Body of pancreas (tissue), 4 donors: ENCODE data around the gene NET1. TPM values are rescaled to one million over a fixed set of nuclear protein-coding genes. Genes with fewer than 3 reads are reported as not detected.
A peak's percentile ranks its signal among the peaks of the same experiment; 100 is the strongest.

Experiments used
- ATAC-seq: fragments of 150-250 bp; one replicate; pipeline ENCODE4 v1.9.1; 2016
- DNase-seq, 4 donors: peaks; one replicate each; pipeline ENCODE4 v3.0.0-alpha.2; 2019
- H3K27ac ChIP-seq, 4 donors: fragments of 200-600 bp; sonication (generic); 1 replicate in 3 of 4; 2 replicates in 1 of 4; pipeline versions ENCODE4 v1.5.1 to v1.6.1; 2016 to 2019; ENCODE audit warnings: mild to moderate bottlenecking in 1 of 4, mixed read lengths in 1 of 4, moderate library complexity in 1 of 4
- H3K27me3 ChIP-seq, 2 donors: fragments of 200-600 bp; sonication (generic); one replicate each; pipeline ENCODE4 v1.6.0; 2016; ENCODE audit warnings: mild to moderate bottlenecking in 1 of 2
- H3K36me3 ChIP-seq, 2 donors: fragments of 200-600 bp; sonication (generic); replicated peaks in 1 of 2; 2 replicates each; pipeline ENCODE4 v1.5.1; 2016; ENCODE audit warnings: low read depth in 2 of 2; ENCODE audit not compliant: insufficient read depth in 1 of 2
- H3K4me1 ChIP-seq: fragments of 200-600 bp; sonication (generic); one replicate; pipeline ENCODE4 v1.6.0; 2016
- H3K4me3 ChIP-seq, 2 donors: fragments of 200-600 bp; sonication (generic); 1 replicate in 1 of 2; 2 replicates in 1 of 2; pipeline ENCODE4 v1.5.1; 2016 to 2019
- H3K9me3 ChIP-seq, 3 donors: fragments of 200-600 bp; sonication (generic); 1 replicate in 2 of 3; 2 replicates in 1 of 3; pipeline ENCODE4 v1.5.1; 2016
- CTCF ChIP-seq, 7 experiments: fragments of 450-650 bp in 4 of 7; fragments of 200-600 bp in 3 of 7; sonication (generic) in 3 of 7; IDR thresholded peaks; one replicate each; pipeline ENCODE4 v1.5.1; 2016 to 2019; ENCODE audit warnings: antibody characterized with exemption in 7 of 7
- POLR2A ChIP-seq, 3 donors: fragments of 450-650 bp; IDR thresholded peaks; one replicate each; pipeline ENCODE4 v1.6.1; 2016; ENCODE audit warnings: antibody characterized with exemption in 3 of 3, mild to moderate bottlenecking in 2 of 3
- WGBS, 2 donors: methylation state at CpG; one replicate each; pipeline ENCODE4 v1.1.5; 2017; 5-methylcytosine and 5-hydroxymethylcytosine counted together
- intact Hi-C: fragments of 100-400 bp; cut with DNase I; formaldehyde crosslinking; loops from one replicate; pipeline ENCODE4 v1.15.1; 2023
- total RNA-seq, 2 donors: library from RNA; depleted of rRNA; stranded (reverse); fragments of >200 nt; gene quantifications; one replicate each; pipeline ENCODE4 v1.1.0, GENCODE V29; 2016

The NET1 gene
- total RNA-seq, 2 donors from 2014 or later: 37.9 to 70.3 TPM

- TF ChIP-seq CTCF (IDR thresholded peaks at IDR 0.05): no peak
- Histone ChIP-seq H3K4me1 (peaks cover 8% of the 10 kb centered on the region), H3K36me3 (no peaks in the 10 kb centered on the region), H3K4me3 (no peak overlapping the region), H3K9me3 (no peaks in the 10 kb centered on the region), H3K27ac (no peak overlapping the region), H3K27me3 (no peaks in the 10 kb centered on the region)
- 89 to 91% methylated on average over 12 of the region's 12 CpGs for whole genome bisulfite sequencing, 2 donors
- intact Hi-C loops: no loop called here
- ATAC-seq: no peak
- DNase-seq: peak in 1 of 4 donors; percentile 16
Observed at GRCh38 chr10:5396556-5397300, 15.6 kb upstream of the NET1 start.

GRCh38 chr10:5399332-5399731, 13.0 kb upstream of the NET1 start:
- Histone ChIP-seq H3K27me3 (no peaks in the 10 kb centered on the region), H3K27ac (peak overlapping the region in 2 of 4 donors; percentile 41 to 46), H3K4me1 (peaks cover 8% of the 10 kb centered on the region), H3K4me3 (no peak overlapping the region), H3K9me3 (no peaks in the 10 kb centered on the region), H3K36me3 (no peaks in the 10 kb centered on the region)
- ATAC-seq (peak; percentile 80), DNase-seq (peak; percentile 22 to 66 (median 47))
- TF ChIP-seq CTCF (IDR thresholded peaks at IDR 0.05): no peak
- no peak for TF ChIP-seq POLR2A (IDR thresholded peaks at IDR 0.05)
- intact Hi-C loops: no loop called here
- 24 to 28% methylated on average over 6 of the region's 6 CpGs for WGBS, 2 donors

- H3K27me3 ChIP-seq: no peaks in the 10 kb centered on the region
- no peak overlapping the region for H3K27ac ChIP-seq
- TF ChIP-seq CTCF (IDR thresholded peaks at IDR 0.05): no peak
- no peak for TF ChIP-seq POLR2A (IDR thresholded peaks at IDR 0.05)
- 83 to 84% methylated on average over 9 of the region's 9 CpGs for WGBS, 2 donors
- DNase-seq (no peak), ATAC-seq (no peak)
- H3K4me1 ChIP-seq: peaks cover 8% of the 10 kb centered on the region
- H3K36me3 ChIP-seq: no peaks in the 10 kb centered on the region
- intact Hi-C loops: no loop called here
- no peak overlapping the region for H3K4me3 ChIP-seq
- no peaks in the 10 kb centered on the region for H3K9me3 ChIP-seq
Observed at GRCh38 chr10:5400468-5401240, 11.7 kb upstream of the NET1 start.

- H3K9me3 ChIP-seq: no peaks in the 10 kb centered on the region
- ATAC-seq: no peak
- WGBS, 2 donors: 50 to 85% methylated on average over 1 to 3 of the region's 3 CpGs
- no peak for TF ChIP-seq CTCF (IDR thresholded peaks at IDR 0.05)
- TF ChIP-seq POLR2A (IDR thresholded peaks at IDR 0.05): no peak
- intact Hi-C loops: no loop called here
- H3K27me3 ChIP-seq: no peaks in the 10 kb centered on the region
- no peak for DNase-seq
- H3K4me1 ChIP-seq: peaks cover 8% of the 10 kb centered on the region
- no peak overlapping the region for H3K4me3 ChIP-seq
- H3K36me3 ChIP-seq: no peaks in the 10 kb centered on the region
- no peak overlapping the region for H3K27ac ChIP-seq
Observed at GRCh38 chr10:5402798-5403197, 9.6 kb upstream of the NET1 start.
